Esophagus muscularis mucosa (tissue), 4 donors: Measurements from ENCODE around the gene SRSF3. TPM values are rescaled to one million over a fixed set of nuclear protein-coding genes. Genes with fewer than 3 reads are reported as not detected.
A peak's percentile ranks its signal among the peaks of the same experiment; 100 is the strongest.

Source experiments
- DNase-seq: peaks from one replicate; pipeline ENCODE4 v3.0.0-alpha.2; 2017; ENCODE audit errors: extremely low spot score
- H3K27ac ChIP-seq, 4 donors: fragments of 200-600 bp; sonication (generic); replicated peaks in 1 of 4; 1 replicate in 3 of 4; 2 replicates in 1 of 4; pipeline ENCODE4 v1.5.1; 2016 to 2019; ENCODE audit warnings: mild to moderate bottlenecking in 1 of 4
- H3K27me3 ChIP-seq, 4 donors: fragments of 200-600 bp; sonication (generic); one replicate each; pipeline versions ENCODE4 v1.5.1 to v1.6.0; 2016 to 2019
- H3K36me3 ChIP-seq, 4 donors: fragments of 200-600 bp; sonication (generic); one replicate each; pipeline ENCODE4 v1.5.1; 2016 to 2019
- H3K4me1 ChIP-seq, 4 donors: fragments of 200-600 bp; sonication (generic); one replicate each; pipeline ENCODE4 v1.5.1; 2016 to 2019
- H3K4me3 ChIP-seq, 4 donors: fragments of 200-600 bp; sonication (generic); 1 replicate in 2 of 4; 2 replicates in 2 of 4; pipeline ENCODE4 v1.5.1; 2016 to 2019; ENCODE audit warnings: mild to moderate bottlenecking in 4 of 4, moderate library complexity in 1 of 4
- H3K9me3 ChIP-seq, 4 donors: fragments of 200-600 bp; sonication (generic); 1 replicate in 3 of 4; 2 replicates in 1 of 4; pipeline ENCODE4 v1.5.1; 2016 to 2019
- EP300 ChIP-seq: sonication (generic); formaldehyde crosslinking; IDR thresholded peaks from one replicate; pipeline ENCODE4 v1.6.1; 2017; ENCODE audit warnings: antibody characterized with exemption
- POLR2A ChIP-seq: fragments of 450-650 bp; IDR thresholded peaks from one replicate; pipeline ENCODE4 v1.6.1; 2017; ENCODE audit warnings: antibody characterized with exemption, moderate library complexity, mild to moderate bottlenecking, low read depth
- POLR2AphosphoS5 ChIP-seq, 2 donors: sonication (generic); formaldehyde crosslinking; IDR thresholded peaks; one replicate each; pipeline ENCODE4 v1.6.1; 2017; ENCODE audit warnings: antibody characterized with exemption in 2 of 2
- WGBS: methylation state at CpG from one replicate; pipeline ENCODE4 v1.1.5; 2018; 5-methylcytosine and 5-hydroxymethylcytosine counted together
- intact Hi-C: fragments of 100-400 bp; cut with DNase I; formaldehyde crosslinking; loops from one replicate; pipeline ENCODE4 v1.15.1; 2023
- total RNA-seq, 4 donors: library from RNA; depleted of rRNA; stranded (reverse); fragments of >200 nt; gene quantifications; one replicate each; pipeline versions ENCODE4 v1.1.0 to v1.2.1, GENCODE V29; 2016
- TF ChIP-seq, protein P1 (sequence below), 3 experiments: fragments of 200-600 bp in 2 of 3; fragments of 450-650 bp in 1 of 3; sonication (generic) in 2 of 3; IDR thresholded peaks; one replicate each; pipeline ENCODE4 v1.5.1; 2017 to 2019; ENCODE audit warnings: antibody characterized with exemption in 3 of 3, mild to moderate bottlenecking in 2 of 3, moderate library complexity in 1 of 3

The SRSF3 gene
- total RNA-seq, 4 donors from 2014 or later = 149 to 226 (median 180) TPM

- H3K27ac ChIP-seq = no peak overlapping the region
- H3K4me3 ChIP-seq = no peak overlapping the region
- 93% methylated on average over 11 of the region's 11 CpGs for WGBS
- H3K9me3 ChIP-seq = no peaks in the 10 kb centered on the region
- no peak for TF ChIP-seq EP300
- no peak for TF ChIP-seq POLR2A
- TF ChIP-seq POLR2AphosphoS5 (IDR thresholded peaks at IDR 0.05) = no peak
- TF ChIP-seq, protein P1, sequence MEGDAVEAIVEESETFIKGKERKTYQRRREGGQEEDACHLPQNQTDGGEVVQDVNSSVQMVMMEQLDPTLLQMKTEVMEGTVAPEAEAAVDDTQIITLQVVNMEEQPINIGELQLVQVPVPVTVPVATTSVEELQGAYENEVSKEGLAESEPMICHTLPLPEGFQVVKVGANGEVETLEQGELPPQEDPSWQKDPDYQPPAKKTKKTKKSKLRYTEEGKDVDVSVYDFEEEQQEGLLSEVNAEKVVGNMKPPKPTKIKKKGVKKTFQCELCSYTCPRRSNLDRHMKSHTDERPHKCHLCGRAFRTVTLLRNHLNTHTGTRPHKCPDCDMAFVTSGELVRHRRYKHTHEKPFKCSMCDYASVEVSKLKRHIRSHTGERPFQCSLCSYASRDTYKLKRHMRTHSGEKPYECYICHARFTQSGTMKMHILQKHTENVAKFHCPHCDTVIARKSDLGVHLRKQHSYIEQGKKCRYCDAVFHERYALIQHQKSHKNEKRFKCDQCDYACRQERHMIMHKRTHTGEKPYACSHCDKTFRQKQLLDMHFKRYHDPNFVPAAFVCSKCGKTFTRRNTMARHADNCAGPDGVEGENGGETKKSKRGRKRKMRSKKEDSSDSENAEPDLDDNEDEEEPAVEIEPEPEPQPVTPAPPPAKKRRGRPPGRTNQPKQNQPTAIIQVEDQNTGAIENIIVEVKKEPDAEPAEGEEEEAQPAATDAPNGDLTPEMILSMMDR (IDR thresholded peaks at IDR 0.05) = no peak
- H3K4me1 ChIP-seq = peaks cover 14 to 16% (median 16%) of the 10 kb centered on the region in 4 donors
- DNase-seq = no peak
- H3K27me3 ChIP-seq = no peaks in the 10 kb centered on the region
- intact Hi-C loops = no loop called here
- H3K36me3 ChIP-seq = no peaks in the 10 kb centered on the region
These were observed 45.1 kb downstream of the SRSF3 start for GRCh38 chr6:36639171-36639808.

GRCh38 chr6:36641543-36641942 is 47.4 kb downstream of the SRSF3 start:
- Histone ChIP-seq H3K4me1 (peaks cover 12 to 15% (median 14%) of the 10 kb centered on the region in 4 donors), H3K27me3 (no peaks in the 10 kb centered on the region), H3K36me3 (no peaks in the 10 kb centered on the region), H3K27ac (no peak overlapping the region), H3K9me3 (no peaks in the 10 kb centered on the region), H3K4me3 (no peak overlapping the region)
- TF ChIP-seq, protein P1 (IDR thresholded peaks at IDR 0.05) = no peak
- TF ChIP-seq EP300 (no peak), POLR2AphosphoS5 (IDR thresholded peaks at IDR 0.05) (no peak), POLR2A (no peak)
- intact Hi-C loops = no loop called here
- DNase-seq = no peak
- 99% methylated on average over 3 of the region's 3 CpGs for WGBS

DNA sequence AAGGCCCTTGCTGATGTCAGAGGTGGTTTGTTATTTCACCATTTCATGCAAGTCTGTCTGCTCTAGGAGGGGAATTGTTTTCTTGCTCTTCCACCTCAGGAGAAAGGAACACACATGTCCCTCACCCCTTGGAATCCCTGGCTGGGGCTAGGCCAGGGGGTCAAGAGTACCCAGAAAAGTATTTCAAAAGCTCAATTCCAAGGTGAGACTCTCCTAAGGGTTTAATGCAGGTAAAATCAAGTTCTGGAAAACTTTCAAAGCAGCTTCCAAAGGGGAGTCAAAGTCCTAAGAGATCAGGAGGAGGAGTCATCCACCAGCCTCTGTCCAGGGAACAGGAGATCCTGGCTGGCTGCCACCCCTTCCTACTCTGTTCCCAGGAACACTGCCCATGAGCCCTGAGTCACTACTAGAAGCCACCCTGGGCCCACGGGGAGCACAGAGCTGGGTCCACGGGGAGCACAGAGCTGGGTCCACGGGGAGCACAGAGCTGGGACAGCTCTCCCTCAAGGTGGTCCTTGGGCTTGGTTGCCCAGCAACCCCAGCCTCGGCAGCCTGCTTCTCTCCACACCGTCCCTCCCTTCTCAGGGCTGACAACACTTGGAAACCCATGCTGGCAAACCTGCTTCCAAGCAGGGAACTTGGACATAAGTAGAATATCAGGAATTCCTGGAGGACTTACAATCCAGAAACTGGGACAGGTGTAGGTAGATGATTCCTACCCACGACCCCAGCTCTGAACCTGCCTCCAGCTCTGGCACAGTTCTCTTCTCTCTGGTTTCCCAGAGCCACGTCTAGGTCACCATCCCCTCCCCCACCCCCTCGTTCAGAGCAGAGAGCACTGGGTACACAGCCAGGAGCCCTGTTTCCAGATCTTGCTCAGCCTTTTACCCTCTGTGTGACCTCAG is 49.0 kb downstream of the SRSF3 start:
- peak overlapping the region in 3 of 4 donors; percentile 10 to 50 (median 34) for H3K27ac ChIP-seq
- no peaks in the 10 kb centered on the region for H3K27me3 ChIP-seq
- peaks cover 12 to 15% (median 14%) of the 10 kb centered on the region in 4 donors for H3K4me1 ChIP-seq
- H3K9me3 ChIP-seq = no peaks in the 10 kb centered on the region
- H3K4me3 ChIP-seq = no peak overlapping the region
- peak; percentile 94 for DNase-seq
- peak in 1 of 2 donors; percentile 20 for TF ChIP-seq POLR2AphosphoS5 (IDR thresholded peaks at IDR 0.05)
- no peak for TF ChIP-seq EP300
- H3K36me3 ChIP-seq = no peaks in the 10 kb centered on the region
- intact Hi-C loops = no loop called here
- WGBS = 28% methylated on average over 5 of the region's 8 CpGs

- Histone ChIP-seq H3K27ac (no peak overlapping the region), H3K27me3 (no peaks in the 10 kb centered on the region)
- no peak for DNase-seq
These were observed 49.8 kb downstream of the SRSF3 start for GRCh38 chr6:36643977-36644376.

GRCh38 chr6:36649086-36649485 is 54.9 kb downstream of the SRSF3 start:
- intact Hi-C loops = no loop called here
- Histone ChIP-seq H3K9me3 (no peaks in the 10 kb centered on the region), H3K27me3 (no peaks in the 10 kb centered on the region), H3K4me1 (peaks cover 0 to 8% (median 0%) of the 10 kb centered on the region in 4 donors), H3K4me3 (no peak overlapping the region), H3K36me3 (no peaks in the 10 kb centered on the region), H3K27ac (no peak overlapping the region)
- no peak for DNase-seq
- 78% methylated on average over 3 of the region's 3 CpGs for WGBS
- TF ChIP-seq, protein P1 (IDR thresholded peaks at IDR 0.05) = no peak
- no peak for TF ChIP-seq POLR2AphosphoS5 (IDR thresholded peaks at IDR 0.05)
- no peak for TF ChIP-seq POLR2A
- no peak for TF ChIP-seq EP300

More at GRCh38 chr6:36643977-36644376, 49.8 kb downstream of the SRSF3 start:
- no peaks in the 10 kb centered on the region for H3K9me3 ChIP-seq
- intact Hi-C loops = no loop called here
- H3K4me3 ChIP-seq = no peak overlapping the region
- WGBS = 88% methylated on average over 4 of the region's 4 CpGs
- no peak for TF ChIP-seq POLR2A
- H3K4me1 ChIP-seq = peaks cover 12 to 15% (median 14%) of the 10 kb centered on the region in 4 donors
- H3K36me3 ChIP-seq = no peaks in the 10 kb centered on the region
